AG09319 (cell line): ENCODE data around the gene ZRANB3.

Experiments used
- DNase-seq: peaks from one replicate; pipeline ENCODE4 v3.0.0-alpha.2; 2010; ENCODE audit warnings: low read depth; ENCODE audit errors: extremely low read depth
- CTCF ChIP-seq: IDR thresholded peaks from 2 replicates; pipeline ENCODE4 v1.5.1; 2011; ENCODE audit warnings: low read depth, mild to moderate bottlenecking, inconsistent platforms, low read length, moderate library complexity

Gene ZRANB3

DNA sequence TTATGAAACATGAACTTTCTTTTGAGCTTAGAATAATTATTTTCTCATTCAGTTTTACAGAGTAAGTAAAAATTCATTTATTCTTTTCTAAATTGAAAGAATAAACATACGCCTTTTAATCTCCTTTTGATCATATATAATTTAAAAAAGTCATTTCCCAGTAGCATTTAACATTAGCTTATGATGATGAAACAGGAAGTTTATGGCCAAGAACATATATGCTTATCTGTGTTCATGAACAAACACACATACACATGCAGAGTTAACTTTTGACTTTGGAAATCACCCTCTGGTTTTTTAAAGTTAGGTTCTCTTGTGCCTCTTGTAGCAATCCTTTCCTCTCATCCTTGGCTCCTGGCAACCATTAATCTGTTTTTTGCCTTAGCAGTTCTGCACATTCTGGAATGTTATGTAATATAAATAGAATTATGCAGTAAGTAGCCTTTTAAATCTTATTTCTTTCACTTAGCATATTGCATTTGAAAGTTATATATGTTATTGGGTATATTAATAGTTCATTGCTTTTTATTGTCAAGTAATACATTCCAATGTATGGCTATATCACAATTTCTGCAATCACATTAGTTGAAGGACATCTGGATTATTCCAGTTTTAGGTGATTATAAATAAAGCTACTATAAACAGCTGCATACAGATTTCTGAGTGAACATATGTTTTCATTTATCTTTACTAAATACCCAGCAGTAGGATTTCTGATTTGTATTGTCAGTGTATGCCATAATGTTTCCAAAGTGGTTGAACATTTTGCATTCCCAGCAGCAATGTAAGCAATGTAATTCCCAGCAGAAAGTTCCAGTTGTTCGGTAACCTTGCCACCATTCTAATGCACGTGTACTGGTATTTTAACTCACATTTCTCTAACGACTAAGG lies 210.3 kb downstream of the ZRANB3 start:
- DNase-seq, result no peak
- no peak for TF ChIP-seq CTCF

DNA sequence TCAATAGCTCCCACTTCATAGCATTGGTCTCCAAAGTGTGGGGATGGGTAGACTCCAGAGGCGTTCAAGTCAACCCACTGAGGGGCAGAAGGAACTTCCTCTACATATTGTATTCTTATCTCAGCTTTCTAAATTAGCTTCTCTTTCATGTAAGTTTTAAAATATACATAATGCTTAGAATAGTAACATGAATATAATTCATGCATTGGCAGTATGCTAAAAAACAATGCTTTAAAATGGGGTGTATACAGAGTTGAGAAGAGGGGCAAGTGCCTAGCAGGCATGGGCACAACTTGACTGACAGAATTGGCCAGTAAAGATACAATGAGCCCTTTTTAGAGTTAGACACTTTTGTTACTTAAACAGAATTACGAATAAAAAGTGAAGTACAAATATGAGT lies 212.2 kb downstream of the ZRANB3 start:
- no peak for DNase-seq
- TF ChIP-seq CTCF, result no peak

GRCh38 chr2:135317375-135317774 lies 213.6 kb downstream of the ZRANB3 start:
- TF ChIP-seq CTCF, result no peak
- DNase-seq, result no peak

DNA sequence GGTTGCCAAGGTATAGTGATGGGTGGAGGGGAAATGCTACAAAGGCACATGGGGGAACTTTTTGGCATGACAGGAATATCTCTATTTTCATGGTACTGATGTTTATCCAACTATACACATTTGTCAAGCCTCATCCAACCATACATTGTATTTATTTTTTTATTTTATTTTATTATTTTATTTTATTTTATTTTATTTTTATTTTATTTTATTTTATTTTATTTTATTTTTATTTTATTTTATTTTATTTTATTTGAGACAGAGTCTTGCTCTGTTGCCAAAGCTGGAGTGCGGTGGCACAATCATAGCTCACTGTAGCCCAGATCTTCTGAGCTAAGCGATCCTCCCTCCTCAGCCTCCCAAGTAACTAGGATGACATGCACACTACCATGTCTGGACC lies 219.1 kb downstream of the ZRANB3 start:
- no peak for TF ChIP-seq CTCF
- no peak for DNase-seq

GRCh38 chr2:135311268-135311667 lies 219.8 kb downstream of the ZRANB3 start:
- DNase-seq, result no peak
- no peak for TF ChIP-seq CTCF

DNA sequence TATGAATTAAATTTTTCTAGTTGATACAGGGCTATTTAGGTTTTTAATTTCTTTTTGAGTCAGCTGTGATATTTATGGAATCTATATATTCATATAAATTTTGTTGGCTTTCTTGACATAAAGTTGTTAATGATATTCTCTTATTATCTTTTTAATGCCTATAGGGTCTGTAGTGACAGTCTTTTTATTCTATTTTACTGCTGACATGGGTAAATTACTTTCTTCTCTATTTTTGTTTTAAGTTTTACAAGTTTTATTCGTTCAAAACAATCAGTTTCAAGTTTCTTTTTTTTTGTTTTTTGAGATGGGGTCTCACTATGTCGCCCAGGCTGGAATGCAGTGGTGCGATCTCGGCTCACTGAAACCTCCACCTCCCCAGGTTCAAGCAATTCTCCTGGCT lies 226.3 kb downstream of the ZRANB3 start:
- DNase-seq, result no peak
- no peak for TF ChIP-seq CTCF

- DNase-seq, result no peak
- TF ChIP-seq CTCF, result no peak
Measured at GRCh38 chr2:135299658-135300244, 231.3 kb downstream of the ZRANB3 start.
